Measurements from ENCODE around the gene CORO2B.

DNA sequence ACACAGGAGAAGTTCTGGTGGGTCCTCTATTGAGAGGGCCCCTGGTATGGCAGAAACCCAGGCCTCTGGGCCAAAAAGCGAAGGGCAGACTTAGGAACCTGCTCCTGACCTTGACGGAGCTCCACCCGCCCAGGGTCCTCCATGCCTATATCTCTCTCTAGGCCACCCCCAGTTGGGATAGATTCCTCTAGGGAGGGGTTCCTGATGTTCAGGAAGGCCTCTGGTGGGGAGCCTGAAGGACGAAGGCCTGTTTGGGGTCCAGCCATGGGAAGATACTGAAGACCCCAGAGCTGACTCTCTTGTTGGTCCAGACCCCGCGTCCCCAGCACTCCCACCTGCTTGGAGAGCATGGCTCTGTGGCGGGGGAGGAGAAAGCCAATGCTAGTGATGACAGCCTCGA is 104.2 kb downstream of the CORO2B start:
- TF ChIP-seq, protein P1, sequence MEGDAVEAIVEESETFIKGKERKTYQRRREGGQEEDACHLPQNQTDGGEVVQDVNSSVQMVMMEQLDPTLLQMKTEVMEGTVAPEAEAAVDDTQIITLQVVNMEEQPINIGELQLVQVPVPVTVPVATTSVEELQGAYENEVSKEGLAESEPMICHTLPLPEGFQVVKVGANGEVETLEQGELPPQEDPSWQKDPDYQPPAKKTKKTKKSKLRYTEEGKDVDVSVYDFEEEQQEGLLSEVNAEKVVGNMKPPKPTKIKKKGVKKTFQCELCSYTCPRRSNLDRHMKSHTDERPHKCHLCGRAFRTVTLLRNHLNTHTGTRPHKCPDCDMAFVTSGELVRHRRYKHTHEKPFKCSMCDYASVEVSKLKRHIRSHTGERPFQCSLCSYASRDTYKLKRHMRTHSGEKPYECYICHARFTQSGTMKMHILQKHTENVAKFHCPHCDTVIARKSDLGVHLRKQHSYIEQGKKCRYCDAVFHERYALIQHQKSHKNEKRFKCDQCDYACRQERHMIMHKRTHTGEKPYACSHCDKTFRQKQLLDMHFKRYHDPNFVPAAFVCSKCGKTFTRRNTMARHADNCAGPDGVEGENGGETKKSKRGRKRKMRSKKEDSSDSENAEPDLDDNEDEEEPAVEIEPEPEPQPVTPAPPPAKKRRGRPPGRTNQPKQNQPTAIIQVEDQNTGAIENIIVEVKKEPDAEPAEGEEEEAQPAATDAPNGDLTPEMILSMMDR (IDR thresholded peaks at IDR 0.05; ENCODE audit: insufficient read depth, low read length): no peak
- no peak for TF ChIP-seq POLR2AphosphoS5 (IDR thresholded peaks at IDR 0.05; ENCODE audit: low read depth)
- TF ChIP-seq, protein P2, sequence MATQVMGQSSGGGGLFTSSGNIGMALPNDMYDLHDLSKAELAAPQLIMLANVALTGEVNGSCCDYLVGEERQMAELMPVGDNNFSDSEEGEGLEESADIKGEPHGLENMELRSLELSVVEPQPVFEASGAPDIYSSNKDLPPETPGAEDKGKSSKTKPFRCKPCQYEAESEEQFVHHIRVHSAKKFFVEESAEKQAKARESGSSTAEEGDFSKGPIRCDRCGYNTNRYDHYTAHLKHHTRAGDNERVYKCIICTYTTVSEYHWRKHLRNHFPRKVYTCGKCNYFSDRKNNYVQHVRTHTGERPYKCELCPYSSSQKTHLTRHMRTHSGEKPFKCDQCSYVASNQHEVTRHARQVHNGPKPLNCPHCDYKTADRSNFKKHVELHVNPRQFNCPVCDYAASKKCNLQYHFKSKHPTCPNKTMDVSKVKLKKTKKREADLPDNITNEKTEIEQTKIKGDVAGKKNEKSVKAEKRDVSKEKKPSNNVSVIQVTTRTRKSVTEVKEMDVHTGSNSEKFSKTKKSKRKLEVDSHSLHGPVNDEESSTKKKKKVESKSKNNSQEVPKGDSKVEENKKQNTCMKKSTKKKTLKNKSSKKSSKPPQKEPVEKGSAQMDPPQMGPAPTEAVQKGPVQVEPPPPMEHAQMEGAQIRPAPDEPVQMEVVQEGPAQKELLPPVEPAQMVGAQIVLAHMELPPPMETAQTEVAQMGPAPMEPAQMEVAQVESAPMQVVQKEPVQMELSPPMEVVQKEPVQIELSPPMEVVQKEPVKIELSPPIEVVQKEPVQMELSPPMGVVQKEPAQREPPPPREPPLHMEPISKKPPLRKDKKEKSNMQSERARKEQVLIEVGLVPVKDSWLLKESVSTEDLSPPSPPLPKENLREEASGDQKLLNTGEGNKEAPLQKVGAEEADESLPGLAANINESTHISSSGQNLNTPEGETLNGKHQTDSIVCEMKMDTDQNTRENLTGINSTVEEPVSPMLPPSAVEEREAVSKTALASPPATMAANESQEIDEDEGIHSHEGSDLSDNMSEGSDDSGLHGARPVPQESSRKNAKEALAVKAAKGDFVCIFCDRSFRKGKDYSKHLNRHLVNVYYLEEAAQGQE (IDR thresholded peaks at IDR 0.05; ENCODE audit: insufficient replicate concordance, low read depth): no peak
- TF ChIP-seq SPI1 (IDR thresholded peaks at IDR 0.05; ENCODE audit: borderline replicate concordance, low read depth): no peak
